Stimulated activated effector memory CD8-positive, alpha-beta T cell treated with anti-CD3 and anti-CD28 coated beads, Interleukin-12 subunit alpha, Interleukin-12 subunit beta, amount 100 ng/mL, for 72 hours (primary cell): Measurements from ENCODE around the gene SARDH.

Experiments
- ATAC-seq: fragments of 150-1000 bp; cut with Tn5 transposase; 2 replicates; pipeline ENCODE4 v1.10.0; 2021
- DNase-seq, 2 donors: peaks; one replicate each; pipeline ENCODE4 v3.0.0; 2021 to 2022; ENCODE audit warnings: low spot score in 2 of 2
- H3K27ac Mint-ChIP-seq: one replicate; pipeline ENCODE4 v1.8.0; 2022; ENCODE audit warnings: mild to moderate bottlenecking, mixed read lengths
- H3K36me3 Mint-ChIP-seq: one replicate; pipeline ENCODE4 v1.8.0; 2022; ENCODE audit warnings: mild to moderate bottlenecking, mixed read lengths
- H3K4me1 Mint-ChIP-seq: one replicate; pipeline ENCODE4 v1.8.0; 2022; ENCODE audit warnings: mixed read lengths
- H3K4me3 Mint-ChIP-seq: one replicate; pipeline ENCODE4 v1.8.0; 2022; ENCODE audit warnings: mild to moderate bottlenecking, mixed read lengths
- H3K9me3 Mint-ChIP-seq: one replicate; pipeline ENCODE4 v1.8.0; 2022; ENCODE audit warnings: mixed read lengths

The SARDH gene

DNA sequence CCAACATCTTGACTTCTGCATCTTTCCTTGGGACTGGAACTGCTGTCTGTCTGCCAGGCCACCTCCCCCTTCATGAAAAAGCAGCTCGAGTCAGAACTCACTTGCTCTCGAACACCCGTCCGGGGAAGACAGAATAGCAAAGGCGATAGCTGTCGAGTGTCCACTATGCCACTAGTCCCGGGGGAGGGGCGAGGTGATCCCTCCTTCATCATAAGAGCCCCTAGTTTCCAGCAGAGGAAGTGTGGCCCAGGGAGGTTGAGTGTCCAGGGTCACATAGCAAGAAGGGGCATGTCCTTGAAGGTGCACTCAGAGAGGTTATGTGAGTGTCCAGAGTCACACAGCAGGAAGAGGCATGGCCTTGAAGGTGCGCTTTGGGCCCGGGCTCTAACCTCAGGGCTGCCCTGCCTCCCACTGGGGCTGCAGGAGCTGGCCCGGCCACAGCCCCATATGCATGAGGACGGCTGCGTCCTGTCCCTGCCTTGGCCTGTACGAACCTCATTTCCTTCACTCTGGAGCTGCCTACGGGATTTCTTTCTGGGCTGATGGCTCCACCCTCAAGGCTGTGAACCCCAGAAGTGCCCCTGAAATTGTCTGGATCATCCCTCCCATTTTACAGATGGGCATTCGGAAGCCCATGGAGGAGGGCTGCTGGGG, 95.3 kb downstream of the SARDH start:
- ATAC-seq (no peak), DNase-seq (no peak)
- Mint-ChIP-seq H3K9me3 (no peaks in the 10 kb centered on the region), H3K4me1 (no peaks in the 10 kb centered on the region), H3K4me3 (no peak overlapping the region), H3K36me3 (no peaks in the 10 kb centered on the region), H3K27ac (no peak overlapping the region)

DNA sequence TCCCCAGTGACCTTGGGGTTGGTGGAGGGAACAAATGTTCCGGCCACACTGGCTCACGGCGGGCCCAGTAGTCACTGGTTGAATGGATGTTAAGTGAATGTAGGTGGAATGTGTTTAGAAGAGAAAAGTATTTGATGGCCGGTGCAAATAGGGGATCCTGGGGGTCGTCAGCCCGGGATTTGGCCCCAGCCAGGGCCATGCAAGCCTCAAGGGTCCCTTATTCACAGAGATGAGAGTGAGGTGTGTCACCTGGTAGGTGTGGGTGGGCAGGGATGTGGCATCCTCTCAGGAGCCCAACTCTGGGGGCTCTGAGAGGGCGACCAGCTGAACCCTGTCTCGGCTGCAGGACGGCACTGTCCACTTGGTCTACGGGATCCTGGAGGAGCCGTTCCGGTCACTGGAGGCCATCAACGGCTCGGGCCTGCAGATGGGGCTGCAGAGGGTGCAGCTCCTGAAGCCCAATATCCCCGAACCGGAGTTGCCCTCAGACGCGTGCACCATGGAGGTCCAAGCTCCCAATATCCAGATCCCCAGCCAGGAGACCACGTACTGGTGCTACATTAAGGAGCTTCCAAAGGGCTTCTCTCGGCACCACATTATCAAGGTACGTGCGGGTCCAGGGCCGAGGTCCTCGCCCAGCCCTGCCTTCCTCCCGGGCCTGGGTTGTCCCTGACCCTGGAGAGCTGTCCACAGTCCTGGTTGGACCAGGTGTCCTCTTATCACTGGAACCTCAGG, 96.1 kb downstream of the SARDH start:
- no peak overlapping the region for H3K4me3 Mint-ChIP-seq
- H3K36me3 Mint-ChIP-seq, result no peaks in the 10 kb centered on the region
- no peaks in the 10 kb centered on the region for H3K4me1 Mint-ChIP-seq
- no peaks in the 10 kb centered on the region for H3K9me3 Mint-ChIP-seq
- no peak for ATAC-seq
- no peak overlapping the region for H3K27ac Mint-ChIP-seq
- DNase-seq, result no peak

DNA sequence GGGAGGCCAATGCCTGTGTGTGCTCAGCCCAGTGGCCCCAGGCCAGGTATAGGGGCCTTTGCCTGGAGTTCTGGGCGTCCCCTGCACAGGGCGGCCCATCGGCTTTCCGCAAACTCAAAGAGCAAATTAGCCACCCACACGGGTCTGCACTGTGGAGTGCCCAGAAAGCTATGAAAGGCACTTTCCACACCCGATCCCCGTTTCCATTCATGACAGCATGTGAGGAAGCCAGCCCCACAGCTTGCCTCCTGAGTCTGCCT, 96.8 kb downstream of the SARDH start:
- ATAC-seq (no peak), DNase-seq (no peak)
- Mint-ChIP-seq H3K9me3 (no peaks in the 10 kb centered on the region), H3K36me3 (no peaks in the 10 kb centered on the region), H3K27ac (no peak overlapping the region), H3K4me3 (no peak overlapping the region), H3K4me1 (no peaks in the 10 kb centered on the region)

DNA sequence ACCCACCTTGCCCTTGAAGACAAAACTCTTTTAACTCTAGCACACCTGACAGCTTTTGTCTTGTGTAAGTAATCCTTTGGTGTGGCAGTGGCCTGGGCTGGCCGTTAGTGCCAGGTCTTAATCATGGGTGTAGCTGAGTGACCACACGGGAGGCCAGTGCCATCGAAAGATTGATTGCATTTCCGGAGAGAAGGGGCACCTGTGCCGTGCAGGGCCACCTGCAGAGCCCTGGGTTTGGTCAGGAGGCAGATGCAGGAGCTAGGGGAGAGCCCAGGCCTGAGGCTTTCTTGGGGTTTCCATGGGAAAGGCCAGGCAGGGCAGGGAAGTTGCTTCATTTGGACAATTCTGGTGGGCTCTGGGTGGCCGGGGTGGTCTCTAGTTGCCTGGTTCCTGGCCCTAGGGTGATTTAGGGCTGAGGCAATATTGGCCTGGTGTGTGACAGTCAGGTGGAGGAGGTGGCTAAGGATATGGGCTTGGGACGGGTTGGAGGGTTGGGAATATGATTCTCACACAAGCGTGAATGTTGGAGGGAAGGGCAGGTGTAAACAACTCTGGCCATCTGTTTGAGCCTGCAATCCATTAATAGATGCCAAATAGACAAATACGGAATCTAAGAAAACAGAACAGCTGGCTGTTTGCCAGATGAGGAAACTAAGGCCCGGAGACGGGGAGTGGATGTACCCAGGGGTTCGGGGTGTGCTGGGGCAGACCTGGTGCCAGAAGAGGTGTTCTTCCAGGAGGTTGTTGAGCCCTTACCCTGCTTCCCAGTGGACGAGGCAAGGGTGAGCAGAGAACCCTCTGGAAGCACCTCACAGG, 97.4 kb downstream of the SARDH start:
- ATAC-seq (no peak), DNase-seq (no peak)
- Mint-ChIP-seq H3K4me3 (no peak overlapping the region), H3K9me3 (no peaks in the 10 kb centered on the region), H3K36me3 (no peaks in the 10 kb centered on the region), H3K27ac (peak overlapping the region; percentile 55), H3K4me1 (no peaks in the 10 kb centered on the region)

DNA sequence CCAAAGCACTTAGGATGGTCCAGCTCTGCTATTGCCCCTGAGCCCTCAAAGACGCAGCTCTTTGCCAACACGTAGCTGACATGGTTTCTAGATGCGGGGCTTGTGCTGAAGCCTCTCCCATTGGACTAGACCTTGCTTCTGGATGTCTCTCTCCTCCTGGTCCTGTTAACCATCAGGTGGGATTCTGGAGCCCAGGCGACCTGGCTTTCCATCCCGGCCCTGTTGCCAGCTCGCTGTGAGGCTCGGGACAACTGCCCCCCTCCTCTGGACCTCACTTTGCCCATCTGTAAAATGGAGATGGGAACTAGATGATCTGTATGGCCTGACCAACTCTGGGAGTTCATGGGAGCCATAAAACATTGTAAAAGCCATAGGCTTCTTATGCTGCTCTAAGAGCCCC, 98.0 kb downstream of the SARDH start:
- no peak overlapping the region for H3K27ac Mint-ChIP-seq
- no peaks in the 10 kb centered on the region for H3K9me3 Mint-ChIP-seq
- DNase-seq (no peak), ATAC-seq (no peak)
- no peak overlapping the region for H3K4me3 Mint-ChIP-seq
- H3K4me1 Mint-ChIP-seq, result no peaks in the 10 kb centered on the region
- H3K36me3 Mint-ChIP-seq, result no peaks in the 10 kb centered on the region

DNA sequence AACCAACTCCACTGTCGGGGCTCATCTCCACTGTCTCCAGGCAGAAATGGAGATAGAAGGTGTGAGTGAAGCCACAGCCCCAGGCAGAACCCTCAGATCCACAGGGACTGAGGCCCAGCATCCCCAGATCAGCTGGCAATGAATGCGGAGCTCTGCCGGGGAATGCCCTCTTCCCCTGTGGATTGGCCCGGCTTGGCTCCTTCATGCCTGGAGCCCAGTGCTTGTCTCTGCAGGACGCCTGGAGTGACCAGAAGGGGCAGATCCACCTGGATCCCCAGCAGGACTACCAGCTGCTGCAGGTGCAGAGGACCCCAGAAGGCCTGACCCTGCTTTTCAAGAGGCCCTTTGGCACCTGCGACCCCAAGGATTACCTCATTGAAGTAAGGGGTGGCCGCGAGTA, 98.5 kb downstream of the SARDH start:
- Mint-ChIP-seq H3K36me3 (no peaks in the 10 kb centered on the region), H3K27ac (no peak overlapping the region), H3K9me3 (no peaks in the 10 kb centered on the region), H3K4me3 (no peak overlapping the region), H3K4me1 (no peaks in the 10 kb centered on the region)
- no peak for DNase-seq
- ATAC-seq, result no peak

DNA sequence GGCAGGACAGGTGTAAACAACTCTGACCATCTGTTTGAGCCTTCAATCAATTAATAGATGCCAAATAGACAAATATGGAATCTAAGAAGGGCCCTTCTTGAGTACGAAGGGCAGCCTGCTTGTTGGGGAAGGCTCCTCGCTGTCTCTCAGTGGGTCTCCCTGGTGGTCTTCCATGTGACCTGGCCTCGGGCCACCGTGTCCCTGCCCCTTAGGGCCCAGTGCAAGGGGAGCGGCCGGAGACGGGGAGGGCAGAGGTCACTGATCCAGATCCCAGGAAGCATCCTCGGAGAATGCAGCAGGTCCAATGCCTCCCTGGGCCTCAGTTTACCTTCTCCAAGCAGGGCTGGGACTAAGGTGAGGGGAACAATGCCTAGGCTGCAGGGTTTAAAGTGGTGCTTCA, 99.4 kb downstream of the SARDH start:
- no peak overlapping the region for H3K4me3 Mint-ChIP-seq
- no peak for DNase-seq
- H3K27ac Mint-ChIP-seq, result no peak overlapping the region
- no peaks in the 10 kb centered on the region for H3K36me3 Mint-ChIP-seq
- no peak for ATAC-seq
- H3K9me3 Mint-ChIP-seq, result no peaks in the 10 kb centered on the region
- no peaks in the 10 kb centered on the region for H3K4me1 Mint-ChIP-seq

DNA sequence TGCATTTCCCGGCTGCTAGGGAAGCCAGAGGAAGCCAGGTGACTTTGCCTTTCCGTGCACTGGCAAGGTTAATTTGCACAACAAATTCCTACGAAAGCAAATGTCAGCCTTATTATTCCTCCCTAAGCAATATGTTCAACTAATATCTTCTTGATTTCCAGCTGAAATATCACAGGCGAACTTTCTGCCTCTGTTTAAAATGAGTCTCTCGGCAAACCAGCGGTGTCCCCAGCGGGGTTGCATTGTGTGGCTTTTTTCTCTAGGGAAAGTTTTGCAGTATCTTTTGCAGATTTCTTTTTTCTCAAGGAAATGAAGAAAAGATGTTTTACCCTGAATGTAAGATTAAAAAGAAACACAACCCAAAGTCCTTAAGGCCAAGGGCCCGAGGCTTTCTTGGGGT, 100.1 kb downstream of the SARDH start:
- no peaks in the 10 kb centered on the region for H3K4me1 Mint-ChIP-seq
- no peaks in the 10 kb centered on the region for H3K36me3 Mint-ChIP-seq
- ATAC-seq (no peak), DNase-seq (no peak)
- no peak overlapping the region for H3K27ac Mint-ChIP-seq
- H3K9me3 Mint-ChIP-seq, result no peaks in the 10 kb centered on the region
- no peak overlapping the region for H3K4me3 Mint-ChIP-seq

DNA sequence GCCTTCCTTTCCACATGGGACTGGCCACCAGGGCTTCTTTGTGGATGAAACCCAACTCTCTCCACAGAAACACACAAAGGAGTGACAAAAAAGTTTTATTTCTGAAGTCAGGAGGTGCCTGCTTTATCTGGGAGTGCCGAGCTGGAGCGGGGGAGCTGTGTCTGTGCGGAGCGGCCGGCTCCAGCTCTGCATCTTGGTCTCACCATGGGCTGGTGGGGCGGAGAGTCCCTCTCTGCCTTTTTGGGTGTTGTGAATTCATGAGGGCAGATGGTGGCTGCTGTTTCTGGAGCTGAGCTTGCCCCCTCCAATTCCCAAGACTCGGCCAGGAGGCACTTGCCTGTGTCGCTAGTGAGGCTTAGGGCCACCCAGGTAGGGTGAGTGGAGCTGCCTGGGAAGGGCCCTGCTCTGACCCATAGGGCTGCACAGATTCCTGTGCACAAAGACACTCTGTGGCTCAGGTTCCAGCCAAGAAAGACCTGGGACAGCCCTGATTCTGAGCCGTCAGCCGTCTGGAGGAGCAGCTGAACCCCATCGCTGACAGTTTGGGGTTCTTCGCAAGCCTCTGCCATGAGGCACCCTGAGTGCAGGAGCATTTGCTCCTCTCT, 100.6 kb downstream of the SARDH start:
- no peak for DNase-seq
- ATAC-seq, result no peak
- H3K36me3 Mint-ChIP-seq, result no peaks in the 10 kb centered on the region
- no peaks in the 10 kb centered on the region for H3K4me1 Mint-ChIP-seq
- no peak overlapping the region for H3K27ac Mint-ChIP-seq
- H3K9me3 Mint-ChIP-seq, result no peaks in the 10 kb centered on the region
- no peak overlapping the region for H3K4me3 Mint-ChIP-seq

DNA sequence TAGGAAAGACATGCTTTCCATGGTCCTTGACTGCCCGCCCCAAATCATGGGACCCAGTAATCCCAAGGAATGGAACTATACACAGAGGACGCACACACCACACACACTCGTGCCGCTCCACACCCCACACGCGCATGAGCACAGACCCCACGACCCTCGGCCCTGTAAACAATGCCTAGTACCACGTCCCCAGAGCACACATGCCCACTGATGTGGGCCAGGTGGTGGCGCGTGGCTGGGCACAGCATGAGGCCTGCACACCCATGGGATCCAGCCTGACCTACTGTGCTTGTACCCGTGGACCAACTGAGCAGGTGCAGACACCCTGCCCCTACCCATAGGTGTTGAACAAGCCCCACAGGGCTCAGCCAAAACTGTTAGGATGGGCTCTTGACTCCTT, 101.2 kb downstream of the SARDH start:
- H3K9me3 Mint-ChIP-seq, result no peaks in the 10 kb centered on the region
- no peak overlapping the region for H3K27ac Mint-ChIP-seq
- DNase-seq (no peak), ATAC-seq (no peak)
- no peak overlapping the region for H3K4me3 Mint-ChIP-seq
- H3K4me1 Mint-ChIP-seq, result no peaks in the 10 kb centered on the region
- no peaks in the 10 kb centered on the region for H3K36me3 Mint-ChIP-seq

DNA sequence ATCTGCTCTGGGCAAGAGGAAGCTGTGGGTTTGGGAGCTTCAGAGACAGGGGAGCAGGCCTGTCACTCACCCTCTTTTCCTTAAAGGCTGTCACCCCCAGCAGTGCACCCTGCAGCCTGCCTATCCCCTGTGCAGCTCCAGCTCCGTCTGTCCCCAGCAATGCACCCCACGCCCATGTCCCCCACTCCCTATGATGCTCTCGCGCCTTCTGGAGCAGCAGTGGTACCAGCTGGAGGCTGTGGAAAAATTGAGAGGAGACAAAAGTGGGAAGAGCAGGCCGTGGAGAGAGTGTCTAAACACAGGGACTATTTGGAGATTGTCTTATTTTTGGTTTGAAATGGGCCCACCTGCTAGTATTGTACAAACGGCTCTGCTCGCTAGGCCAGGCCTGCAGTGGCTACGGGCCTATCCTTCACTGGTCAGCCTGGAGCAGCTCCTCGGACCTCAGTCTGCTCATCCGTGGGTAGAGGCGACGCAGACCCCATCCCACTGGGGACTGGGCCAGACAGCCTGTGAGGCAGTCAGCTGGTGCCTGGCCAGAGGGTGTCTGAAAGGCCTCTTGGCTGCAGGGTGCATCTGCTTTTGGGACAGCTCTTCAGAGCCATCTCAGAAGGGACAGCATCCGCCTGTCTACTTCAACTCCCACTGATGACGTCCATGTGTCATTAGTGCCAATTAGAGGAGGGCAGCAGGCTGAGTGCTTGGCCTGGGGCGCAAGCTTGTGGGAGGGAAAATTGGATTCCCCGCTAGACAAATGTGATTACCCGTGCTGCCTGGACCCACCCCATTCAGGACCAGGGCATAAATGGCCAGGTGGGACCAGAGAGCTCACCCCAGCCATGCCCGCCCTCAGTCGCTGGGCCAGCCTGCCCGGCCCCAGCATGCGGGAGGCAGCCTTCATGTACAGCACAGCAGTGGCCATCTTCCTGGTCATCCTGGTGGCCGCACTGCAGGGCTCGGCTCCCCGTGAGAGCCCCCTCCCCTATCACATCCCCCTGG, 102.3 kb downstream of the SARDH start, which contains the start of gene DBH:
DBH (plus strand) TSS at position 831 of the 999 bp plus-strand sequence; CDS start at position 840, 9 bp downstream.
- no peaks in the 10 kb centered on the region for H3K9me3 Mint-ChIP-seq
- no peak for DNase-seq
- no peak within 1 kb of the TSS for H3K27ac Mint-ChIP-seq
- no peaks in the 10 kb centered on the region for H3K36me3 Mint-ChIP-seq
- no peak for ATAC-seq
- no peak within 1 kb of the TSS for H3K4me3 Mint-ChIP-seq
- no peaks in the 10 kb centered on the region for H3K4me1 Mint-ChIP-seq

DNA sequence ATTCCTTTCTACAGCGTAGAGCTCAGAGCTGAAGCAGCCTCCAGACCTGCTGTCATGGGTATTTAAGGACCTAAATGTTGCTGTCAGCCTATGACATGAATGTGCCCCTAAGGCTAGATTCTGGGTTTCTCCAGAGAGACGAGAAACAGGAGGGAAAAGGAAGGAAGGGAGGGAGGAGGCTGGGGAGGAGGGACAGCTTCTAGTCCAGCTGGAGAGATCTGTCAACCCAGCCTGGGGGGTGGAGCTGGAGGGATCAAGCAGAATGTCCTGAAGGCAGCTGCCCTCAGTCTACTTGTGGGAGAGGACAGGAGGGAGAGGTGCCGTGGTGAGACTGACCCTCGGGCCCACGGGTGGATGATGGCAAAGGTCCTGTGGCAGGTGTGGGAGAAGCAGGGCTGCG, 103.1 kb downstream of the SARDH start:
- Mint-ChIP-seq H3K27ac (no peak overlapping the region), H3K9me3 (no peaks in the 10 kb centered on the region)

DNA sequence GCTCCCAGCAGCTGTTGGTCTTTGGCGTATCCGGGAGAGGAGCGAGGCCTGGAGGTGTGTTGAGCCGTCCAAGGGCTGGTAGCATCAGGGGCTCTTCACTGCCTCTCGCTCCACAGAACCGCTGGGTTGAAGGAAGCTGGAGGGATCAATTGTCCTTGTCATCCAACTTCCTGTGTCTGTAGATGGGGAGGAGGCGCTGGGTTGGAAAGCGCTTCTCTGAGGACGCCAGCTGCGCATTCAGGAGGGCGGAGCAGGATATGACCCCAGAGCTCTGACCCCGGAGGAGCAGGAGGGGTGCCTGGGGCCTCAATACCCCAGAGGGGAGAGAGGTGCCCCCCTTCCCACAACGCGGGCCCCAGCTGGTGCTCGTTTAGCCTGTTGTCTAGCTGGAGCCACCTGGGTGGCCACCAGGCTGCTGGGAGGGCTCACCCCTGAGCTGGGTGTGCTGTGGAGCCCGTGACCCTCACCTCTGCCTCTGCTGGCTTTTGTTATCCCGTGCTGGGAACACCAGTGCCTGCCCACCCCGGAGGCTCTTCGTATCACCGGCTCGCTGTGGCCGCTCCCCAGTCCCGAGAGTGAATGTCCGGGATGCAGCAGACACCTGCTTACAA, 104.0 kb downstream of the SARDH start:
- Mint-ChIP-seq H3K4me3 (no peak overlapping the region), H3K27ac (no peak overlapping the region), H3K9me3 (no peaks in the 10 kb centered on the region), H3K4me1 (no peaks in the 10 kb centered on the region), H3K36me3 (no peaks in the 10 kb centered on the region)
- ATAC-seq, result no peak
- DNase-seq, result no peak

More for the DNA sequence above, 103.1 kb downstream of the SARDH start:
- H3K36me3 Mint-ChIP-seq, result no peaks in the 10 kb centered on the region
- H3K4me1 Mint-ChIP-seq, result no peaks in the 10 kb centered on the region
- H3K4me3 Mint-ChIP-seq, result no peak overlapping the region
- ATAC-seq (no peak), DNase-seq (no peak)

DNA sequence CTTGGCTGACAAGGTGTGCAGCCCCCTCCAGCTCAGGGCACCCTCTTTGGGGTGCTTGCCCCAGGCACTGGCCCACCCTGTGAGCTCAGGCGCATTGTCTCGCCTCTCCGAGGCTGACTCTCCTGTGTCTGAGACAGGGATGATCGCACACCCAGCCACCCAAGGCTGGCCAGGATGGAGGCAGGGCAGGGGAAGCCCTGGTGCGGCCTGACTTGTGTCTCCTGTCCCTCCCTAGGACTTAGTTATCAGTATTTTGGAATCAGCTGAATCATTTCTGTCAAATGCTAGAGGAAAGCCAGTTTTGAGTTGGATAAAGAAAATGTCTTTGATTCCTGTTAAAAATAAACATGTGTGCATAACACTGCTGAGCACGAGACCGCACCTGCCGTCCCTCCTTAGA, 104.5 kb downstream of the SARDH start:
- DNase-seq (no peak), ATAC-seq (no peak)
- H3K36me3 Mint-ChIP-seq, result no peaks in the 10 kb centered on the region
- H3K4me3 Mint-ChIP-seq, result no peak overlapping the region
- H3K9me3 Mint-ChIP-seq, result no peaks in the 10 kb centered on the region
- H3K27ac Mint-ChIP-seq, result no peak overlapping the region
- H3K4me1 Mint-ChIP-seq, result no peaks in the 10 kb centered on the region
